ENCODE measurements around the gene PLPPR4.
"Not testable (repeated sequence)": the region's sequence is repeated elsewhere in the genome, so short reads cannot be mapped to it uniquely, and the experiment has no call there.

Gene PLPPR4

GRCh38 chr1:99269321-99269720, 5.0 kb downstream of the PLPPR4 start:
- no peak for DNase-seq

- no peak for DNase-seq
These were observed 6.4 kb downstream of the PLPPR4 start for GRCh38 chr1:99270646-99271045.

- no peak for DNase-seq
These were observed 7.0 kb downstream of the PLPPR4 start for GRCh38 chr1:99271249-99271648.

GRCh38 chr1:99277066-99277465, 12.8 kb downstream of the PLPPR4 start:
- no peak for DNase-seq

- no peak for DNase-seq
These were observed 15.2 kb downstream of the PLPPR4 start for GRCh38 chr1:99279525-99279924.

GRCh38 chr1:99281105-99281504, 16.8 kb downstream of the PLPPR4 start:
- no peak for DNase-seq

GRCh38 chr1:99282536-99282935, 18.2 kb downstream of the PLPPR4 start:
- DNase-seq: no peak

GRCh38 chr1:99283521-99283920, 19.2 kb downstream of the PLPPR4 start:
- not testable (repeated sequence) for DNase-seq

GRCh38 chr1:99292886-99293285, 28.6 kb downstream of the PLPPR4 start:
- DNase-seq: no peak

- no peak for DNase-seq
These were observed 33.6 kb downstream of the PLPPR4 start for GRCh38 chr1:99297923-99298322.

GRCh38 chr1:99304725-99305282, 40.5 kb downstream of the PLPPR4 start:
- DNase-seq: no peak

GRCh38 chr1:99305626-99306025, 41.3 kb downstream of the PLPPR4 start:
- DNase-seq: no peak

- no peak for DNase-seq
These were observed 41.8 kb downstream of the PLPPR4 start for GRCh38 chr1:99306056-99306455.

- no peak for DNase-seq
These were observed 42.4 kb downstream of the PLPPR4 start for GRCh38 chr1:99306644-99307043.

GRCh38 chr1:99315305-99315704, 51.0 kb downstream of the PLPPR4 start:
- no peak for DNase-seq

- no peak for DNase-seq
These were observed 62.1 kb downstream of the PLPPR4 start for GRCh38 chr1:99326215-99326949.

GRCh38 chr1:99327357-99327756, 63.1 kb downstream of the PLPPR4 start:
- DNase-seq: no peak

- no peak for DNase-seq
These were observed 63.9 kb downstream of the PLPPR4 start for GRCh38 chr1:99328171-99328570.

GRCh38 chr1:99331083-99331482, 66.8 kb downstream of the PLPPR4 start:
- no peak for DNase-seq

GRCh38 chr1:99331636-99332035, 67.3 kb downstream of the PLPPR4 start:
- no peak for DNase-seq

- DNase-seq: no peak
These were observed 68.3 kb downstream of the PLPPR4 start for GRCh38 chr1:99332561-99332960.

GRCh38 chr1:99334991-99335390, 70.7 kb downstream of the PLPPR4 start:
- no peak for DNase-seq

GRCh38 chr1:99347041-99347684, 82.9 kb downstream of the PLPPR4 start:
- no peak for DNase-seq

- DNase-seq: no peak
These were observed 84.3 kb downstream of the PLPPR4 start for GRCh38 chr1:99348397-99349132.

Data from SIG-M5 (cell line).